Suprapubic skin (tissue), 4 donors: ENCODE results near the gene IFNK. TPM values are rescaled to one million over a fixed set of nuclear protein-coding genes. Genes with fewer than 3 reads are reported as not detected.
A peak's percentile ranks its signal among the peaks of the same experiment; 100 is the strongest.

ENCODE experiments used
- DNase-seq, 2 donors: peaks; one replicate each; pipeline ENCODE4 v3.0.0-alpha.2; 2019; ENCODE audit warnings: low spot score in 2 of 2
- H3K27ac ChIP-seq: fragments of 200-600 bp; sonication (generic); one replicate; pipeline ENCODE4 v1.5.1; 2019
- H3K27me3 ChIP-seq: fragments of 200-600 bp; sonication (generic); one replicate; pipeline ENCODE4 v1.5.1; 2019
- H3K36me3 ChIP-seq: fragments of 200-600 bp; sonication (generic); one replicate; pipeline ENCODE4 v1.5.1; 2019
- H3K4me1 ChIP-seq: fragments of 200-600 bp; sonication (generic); one replicate; pipeline ENCODE4 v1.5.1; 2019
- H3K4me3 ChIP-seq: fragments of 200-600 bp; sonication (generic); one replicate; pipeline ENCODE4 v1.5.1; 2019; ENCODE audit warnings: mild to moderate bottlenecking
- H3K9me3 ChIP-seq: fragments of 200-600 bp; sonication (generic); one replicate; pipeline ENCODE4 v1.5.1; 2019
- EP300 ChIP-seq: sonication (generic); formaldehyde crosslinking; IDR thresholded peaks from one replicate; pipeline ENCODE4 v1.6.1; 2017; ENCODE audit warnings: antibody characterized with exemption
- POLR2A ChIP-seq, 2 donors: fragments of 450-650 bp; IDR thresholded peaks; one replicate each; pipeline ENCODE4 v1.6.1; 2017; ENCODE audit warnings: antibody characterized with exemption in 2 of 2, mild to moderate bottlenecking in 2 of 2, moderate library complexity in 2 of 2
- POLR2AphosphoS5 ChIP-seq, 3 donors: sonication (generic); formaldehyde crosslinking; IDR thresholded peaks; one replicate each; pipeline ENCODE4 v1.6.1; 2017; ENCODE audit warnings: antibody characterized with exemption in 3 of 3
- WGBS: methylation state at CpG from one replicate; pipeline ENCODE4 v1.1.5; 2018; 5-methylcytosine and 5-hydroxymethylcytosine counted together
- total RNA-seq, 4 donors: library from RNA; depleted of rRNA; stranded (reverse); fragments of >200 nt; gene quantifications; one replicate each; pipeline ENCODE4 v1.1.0, GENCODE V29; 2016
- TF ChIP-seq, protein P1 (sequence below), 2 donors: fragments of 200-600 bp in 1 of 2; fragments of 450-650 bp in 1 of 2; sonication (generic) in 1 of 2; IDR thresholded peaks; one replicate each; pipeline ENCODE4 v1.5.1; 2016 to 2019; ENCODE audit warnings: antibody characterized with exemption in 2 of 2, mild to moderate bottlenecking in 1 of 2, moderate library complexity in 1 of 2

Gene IFNK
- total RNA-seq, 4 donors from 2014 or later = not detected

DNA sequence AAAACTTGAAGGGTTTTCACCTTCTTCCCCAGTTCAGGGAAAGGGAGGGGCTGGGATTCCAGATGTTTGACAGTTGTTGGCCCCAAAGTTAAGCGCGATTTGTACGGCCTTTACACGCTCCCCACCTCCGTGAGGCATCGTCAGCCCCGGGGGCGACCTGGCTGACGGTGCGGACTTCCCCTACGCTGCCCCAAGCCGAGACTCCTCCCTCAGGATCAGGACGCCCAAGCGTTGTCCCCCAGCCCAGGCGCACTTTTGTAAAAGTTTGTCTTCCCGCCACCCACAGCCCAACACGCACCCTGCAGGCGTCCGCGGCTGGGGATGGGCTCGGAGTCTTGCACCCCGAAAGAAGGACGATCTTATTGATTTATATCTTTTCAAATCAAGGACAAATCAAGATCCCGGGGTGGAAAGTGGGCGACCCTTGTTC, 4.8 kb downstream of the IFNK start:
- Histone ChIP-seq H3K27me3 (no peaks in the 10 kb centered on the region), H3K27ac (peak overlapping the region; percentile 93), H3K4me1 (peaks cover 38% of the 10 kb centered on the region), H3K36me3 (no peaks in the 10 kb centered on the region), H3K4me3 (peak overlapping the region; percentile 87), H3K9me3 (no peaks in the 10 kb centered on the region)
- DNase-seq = peak; percentile 86 to 89
- WGBS = 0% methylated on average over 3 of the region's 25 CpGs
- TF ChIP-seq POLR2AphosphoS5 (IDR thresholded peaks at IDR 0.05) (no peak), EP300 (no peak), POLR2A (IDR thresholded peaks at IDR 0.05) (peak in 1 of 2 donors; percentile 71)
- TF ChIP-seq, protein P1, sequence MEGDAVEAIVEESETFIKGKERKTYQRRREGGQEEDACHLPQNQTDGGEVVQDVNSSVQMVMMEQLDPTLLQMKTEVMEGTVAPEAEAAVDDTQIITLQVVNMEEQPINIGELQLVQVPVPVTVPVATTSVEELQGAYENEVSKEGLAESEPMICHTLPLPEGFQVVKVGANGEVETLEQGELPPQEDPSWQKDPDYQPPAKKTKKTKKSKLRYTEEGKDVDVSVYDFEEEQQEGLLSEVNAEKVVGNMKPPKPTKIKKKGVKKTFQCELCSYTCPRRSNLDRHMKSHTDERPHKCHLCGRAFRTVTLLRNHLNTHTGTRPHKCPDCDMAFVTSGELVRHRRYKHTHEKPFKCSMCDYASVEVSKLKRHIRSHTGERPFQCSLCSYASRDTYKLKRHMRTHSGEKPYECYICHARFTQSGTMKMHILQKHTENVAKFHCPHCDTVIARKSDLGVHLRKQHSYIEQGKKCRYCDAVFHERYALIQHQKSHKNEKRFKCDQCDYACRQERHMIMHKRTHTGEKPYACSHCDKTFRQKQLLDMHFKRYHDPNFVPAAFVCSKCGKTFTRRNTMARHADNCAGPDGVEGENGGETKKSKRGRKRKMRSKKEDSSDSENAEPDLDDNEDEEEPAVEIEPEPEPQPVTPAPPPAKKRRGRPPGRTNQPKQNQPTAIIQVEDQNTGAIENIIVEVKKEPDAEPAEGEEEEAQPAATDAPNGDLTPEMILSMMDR (IDR thresholded peaks at IDR 0.05) = peak in 1 of 2 donors; percentile 7

DNA sequence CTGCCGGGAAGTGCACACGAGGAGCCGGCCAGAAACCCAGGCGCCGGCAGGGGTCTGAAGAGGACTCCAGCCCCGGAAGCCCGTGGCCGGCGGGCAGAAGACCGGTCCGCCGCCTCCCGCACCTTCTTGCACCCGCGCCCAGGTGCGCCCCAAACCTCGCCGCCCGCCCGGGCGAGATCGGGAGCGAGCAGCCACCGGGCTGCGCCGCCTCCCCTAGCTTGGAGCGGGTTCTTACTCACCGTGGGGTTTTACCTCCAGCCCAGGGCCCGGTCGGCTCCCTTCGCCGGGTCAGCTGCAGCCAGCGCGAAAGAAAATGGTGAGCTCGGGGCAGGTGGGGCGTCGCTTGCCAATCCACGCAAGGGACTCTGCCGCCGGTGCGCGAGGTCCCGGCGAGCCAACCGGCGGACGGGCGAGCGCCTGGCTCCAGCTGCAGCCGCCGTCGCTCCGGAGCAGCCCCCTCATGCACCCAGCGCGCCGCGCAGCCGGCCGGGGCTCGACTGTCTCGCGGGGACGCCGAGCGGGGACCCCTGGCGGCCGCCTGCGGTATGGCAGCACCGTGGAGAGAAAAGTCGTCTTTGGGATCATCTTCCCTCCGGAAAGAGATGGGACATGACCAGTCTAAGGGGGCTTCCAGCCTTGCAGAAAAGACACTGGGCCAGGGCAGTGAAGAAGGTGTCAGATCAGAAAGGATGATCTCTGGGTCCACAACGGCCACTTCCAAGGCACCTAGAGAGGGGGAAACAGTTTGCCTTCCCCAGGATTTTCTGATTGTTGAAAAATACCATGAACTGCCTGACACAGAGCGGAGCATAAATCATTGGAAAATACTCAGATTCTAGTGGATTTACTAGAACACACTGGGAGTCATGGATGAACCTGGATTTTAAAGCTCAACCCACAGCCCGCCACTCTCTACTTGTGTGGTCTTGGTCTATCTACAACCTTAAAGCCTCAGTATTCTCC, 5.5 kb downstream of the IFNK start, which contains the start of gene MOB3B:
MOB3B (minus strand) TSS at position 499 of the 963 bp plus-strand sequence. CDS start 74,264 bp downstream, outside the sequence.
- 7% methylated on average over 26 of the region's 74 CpGs for WGBS
- Histone ChIP-seq H3K4me1 (peaks cover 42% of the 10 kb centered on the region), H3K4me3 (peak within 1 kb of the TSS; percentile 87), H3K27ac (peak within 1 kb of the TSS; percentile 93), H3K9me3 (no peaks in the 10 kb centered on the region), H3K36me3 (no peaks in the 10 kb centered on the region), H3K27me3 (no peaks in the 10 kb centered on the region)
- peak; percentile 88 to 89 for DNase-seq
- TF ChIP-seq, protein P1 (IDR thresholded peaks at IDR 0.05) = peak; percentile 93 to 96
- TF ChIP-seq POLR2AphosphoS5 (IDR thresholded peaks at IDR 0.05) (no peak), POLR2A (IDR thresholded peaks at IDR 0.05) (peak in 1 of 2 donors; percentile 22), EP300 (no peak)

DNA sequence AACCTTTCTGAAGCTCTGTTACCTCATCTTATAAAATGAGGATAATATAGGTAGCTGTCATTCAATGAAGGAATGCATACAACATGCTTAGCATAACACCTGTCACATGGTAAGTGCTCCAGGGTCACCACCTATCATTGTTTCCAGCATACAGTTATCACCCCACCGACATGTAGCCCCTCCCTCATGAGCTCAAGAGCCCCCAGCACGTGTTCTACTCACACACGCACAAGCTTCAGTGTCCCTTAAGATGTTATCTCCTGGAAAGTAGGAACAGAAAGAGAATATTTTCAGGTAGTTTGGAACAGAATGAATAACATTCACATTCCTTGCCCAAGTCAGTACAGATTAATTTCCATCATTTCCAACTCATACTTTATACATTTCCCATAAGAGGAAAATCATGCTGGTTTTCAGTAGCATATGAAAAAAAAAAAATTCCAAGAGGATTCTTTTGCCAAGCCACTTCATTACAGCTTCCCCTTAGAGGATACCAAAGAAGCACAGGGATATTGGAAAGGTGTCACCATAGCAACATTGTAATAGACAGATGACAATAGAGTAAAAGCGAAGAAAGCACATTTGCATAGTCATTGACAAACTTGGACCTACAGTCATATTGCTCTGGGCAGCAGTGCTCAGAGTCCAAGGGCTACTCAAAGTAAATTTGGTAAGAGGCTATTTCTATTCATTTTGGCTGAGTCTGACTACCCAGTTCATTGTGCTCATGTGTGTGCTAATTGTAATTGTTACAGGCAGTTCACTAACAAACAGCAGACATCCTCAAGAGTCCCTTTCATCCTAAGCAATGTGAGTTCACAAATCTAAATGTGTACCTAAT, 7.0 kb downstream of the IFNK start:
- peaks cover 41% of the 10 kb centered on the region for H3K4me1 ChIP-seq
- H3K36me3 ChIP-seq = peaks cover 6% of the 10 kb centered on the region
- no peaks in the 10 kb centered on the region for H3K9me3 ChIP-seq
- no peak for DNase-seq
- TF ChIP-seq EP300 = no peak
- no peaks in the 10 kb centered on the region for H3K27me3 ChIP-seq
- H3K27ac ChIP-seq = no peak overlapping the region
- 55% methylated on average over 4 of the region's 4 CpGs for WGBS
- no peak overlapping the region for H3K4me3 ChIP-seq

DNA sequence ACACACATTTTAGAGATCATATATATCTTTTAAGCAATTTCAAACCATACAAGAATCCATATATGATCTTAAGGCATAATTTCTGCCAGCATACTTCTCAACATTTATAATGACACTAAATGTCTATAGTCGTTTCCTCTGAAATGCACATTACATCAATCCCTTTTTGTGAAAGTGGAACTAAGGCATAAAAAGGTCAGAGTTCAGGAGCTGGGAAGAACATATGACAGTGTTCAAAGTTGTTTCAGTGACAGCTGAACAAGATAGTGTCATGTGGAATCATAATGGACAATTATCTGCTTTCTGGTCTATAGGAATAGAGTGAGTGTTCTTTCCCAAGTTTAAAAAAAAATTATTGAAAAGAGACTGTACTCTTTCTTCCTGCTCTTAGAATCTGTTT, 8.0 kb downstream of the IFNK start:
- Histone ChIP-seq H3K9me3 (no peaks in the 10 kb centered on the region), H3K36me3 (peaks cover 6% of the 10 kb centered on the region), H3K4me1 (peaks cover 32% of the 10 kb centered on the region), H3K27me3 (no peaks in the 10 kb centered on the region), H3K27ac (no peak overlapping the region), H3K4me3 (no peak overlapping the region)
- WGBS = 74% methylated on average over 1 of the region's 1 CpG
- TF ChIP-seq POLR2AphosphoS5 (IDR thresholded peaks at IDR 0.05) (no peak), EP300 (no peak), POLR2A (IDR thresholded peaks at IDR 0.05) (no peak)
- TF ChIP-seq, protein P1 (IDR thresholded peaks at IDR 0.05) = no peak
- no peak for DNase-seq

DNA sequence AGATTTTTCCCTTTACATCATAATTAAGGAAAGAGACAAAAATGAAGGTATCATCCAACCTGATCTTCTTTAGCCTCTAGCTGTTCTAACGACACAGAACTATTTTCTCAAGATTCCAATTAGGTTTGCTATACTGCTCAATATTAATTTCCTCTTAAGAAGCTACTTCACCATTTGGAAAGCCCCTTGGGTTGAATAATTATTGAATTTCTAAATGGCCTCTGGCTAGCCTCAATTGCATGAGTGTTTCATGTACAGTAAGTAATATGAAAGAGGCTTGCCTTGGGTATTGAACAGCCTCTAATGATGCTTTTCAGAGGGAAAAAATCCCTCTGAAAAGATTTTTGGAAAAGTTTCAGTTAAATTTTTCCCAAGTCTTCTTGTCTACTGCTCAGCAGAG, 9.2 kb downstream of the IFNK start:
- DNase-seq = no peak
- Histone ChIP-seq H3K36me3 (peaks cover 6% of the 10 kb centered on the region), H3K9me3 (no peaks in the 10 kb centered on the region), H3K4me3 (no peak overlapping the region), H3K27ac (no peak overlapping the region), H3K27me3 (no peaks in the 10 kb centered on the region), H3K4me1 (peaks cover 23% of the 10 kb centered on the region)
- TF ChIP-seq POLR2AphosphoS5 (IDR thresholded peaks at IDR 0.05) (no peak), EP300 (no peak), POLR2A (IDR thresholded peaks at IDR 0.05) (no peak)
- TF ChIP-seq, protein P1 (IDR thresholded peaks at IDR 0.05) = no peak
- WGBS = 62% methylated on average over 1 of the region's 1 CpG
